Ovary (tissue), 3 donors: ENCODE data around the gene PIRT.

Source experiments
- EP300 ChIP-seq: sonication (generic); formaldehyde crosslinking; IDR thresholded peaks from one replicate; pipeline ENCODE4 v1.6.1; 2017; ENCODE audit warnings: antibody characterized with exemption
- POLR2A ChIP-seq: fragments of 450-650 bp; IDR thresholded peaks from one replicate; pipeline ENCODE4 v1.6.1; 2017; ENCODE audit warnings: antibody characterized with exemption, mild to moderate bottlenecking, moderate library complexity
- TF ChIP-seq, protein P1 (sequence below), 3 donors: fragments of 450-650 bp in 2 of 3; fragments of 200-600 bp in 1 of 3; IDR thresholded peaks; one replicate each; pipeline versions ENCODE4 v1.5.1 to v1.8.0; 2016 to 2022; ENCODE audit warnings: antibody characterized with exemption in 3 of 3, mild to moderate bottlenecking in 1 of 3
- donor health status: DM: no; HTN: no; CAD: no.

DNA sequence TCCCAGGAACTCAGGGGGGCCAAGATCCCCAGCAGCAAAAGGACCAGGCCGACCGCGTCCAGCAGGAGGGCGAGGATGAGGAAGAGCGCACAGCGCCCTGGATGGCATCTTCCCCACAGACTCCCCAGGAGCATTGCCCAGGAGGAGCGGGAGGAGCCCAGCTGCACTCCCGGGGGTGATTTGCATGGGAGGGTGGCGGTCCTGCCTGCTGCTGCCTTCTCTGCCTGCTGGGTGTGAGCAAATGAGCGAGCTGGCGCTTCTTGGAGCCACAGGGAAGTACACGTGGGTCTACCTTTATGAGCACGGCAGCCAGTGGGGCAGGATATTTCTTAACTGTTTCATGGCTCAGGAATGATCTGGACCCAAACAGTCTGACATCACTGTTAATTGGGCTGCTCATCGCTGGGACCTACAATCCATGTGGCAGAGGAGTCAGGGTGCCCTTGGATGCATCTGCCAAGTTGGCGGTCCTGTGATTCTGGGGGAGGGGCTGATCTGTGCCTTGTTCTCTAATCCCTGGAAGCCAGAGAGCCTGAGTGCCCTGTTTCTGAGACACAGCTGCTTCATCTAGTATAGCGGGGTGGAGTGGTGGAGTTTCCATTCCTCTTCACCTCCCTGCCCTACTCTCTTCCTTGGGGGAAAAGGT, 33.9 kb downstream of the PIRT start, which contains the start of gene TMEM238L:
- TF ChIP-seq, protein P1, sequence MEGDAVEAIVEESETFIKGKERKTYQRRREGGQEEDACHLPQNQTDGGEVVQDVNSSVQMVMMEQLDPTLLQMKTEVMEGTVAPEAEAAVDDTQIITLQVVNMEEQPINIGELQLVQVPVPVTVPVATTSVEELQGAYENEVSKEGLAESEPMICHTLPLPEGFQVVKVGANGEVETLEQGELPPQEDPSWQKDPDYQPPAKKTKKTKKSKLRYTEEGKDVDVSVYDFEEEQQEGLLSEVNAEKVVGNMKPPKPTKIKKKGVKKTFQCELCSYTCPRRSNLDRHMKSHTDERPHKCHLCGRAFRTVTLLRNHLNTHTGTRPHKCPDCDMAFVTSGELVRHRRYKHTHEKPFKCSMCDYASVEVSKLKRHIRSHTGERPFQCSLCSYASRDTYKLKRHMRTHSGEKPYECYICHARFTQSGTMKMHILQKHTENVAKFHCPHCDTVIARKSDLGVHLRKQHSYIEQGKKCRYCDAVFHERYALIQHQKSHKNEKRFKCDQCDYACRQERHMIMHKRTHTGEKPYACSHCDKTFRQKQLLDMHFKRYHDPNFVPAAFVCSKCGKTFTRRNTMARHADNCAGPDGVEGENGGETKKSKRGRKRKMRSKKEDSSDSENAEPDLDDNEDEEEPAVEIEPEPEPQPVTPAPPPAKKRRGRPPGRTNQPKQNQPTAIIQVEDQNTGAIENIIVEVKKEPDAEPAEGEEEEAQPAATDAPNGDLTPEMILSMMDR (IDR thresholded peaks at IDR 0.05): no peak
- no peak for TF ChIP-seq POLR2A
- no peak for TF ChIP-seq EP300
